ENCODE data around the gene G6PC1. TPM values are rescaled to one million over a fixed set of nuclear protein-coding genes. Genes with fewer than 3 reads are reported as not detected.

G6PC1 gene
- total and polyA plus RNA-seq, 2 of the 13 experiments (the other 11 are each of a cell fraction or from before 2014, with no cell fraction given), result 1.7 to 37.9 TPM

- TF ChIP-seq ZHX2 (IDR thresholded peaks at IDR 0.05; ENCODE audit: low read depth), result no peak
- no peak for TF ChIP-seq ZHX2 (CRISPR knock-in tag; IDR thresholded peaks at IDR 0.05; ENCODE audit: borderline replicate concordance)
- no peak for TF ChIP-seq ZNF713 (CRISPR knock-in tag; IDR thresholded peaks at IDR 0.05)
- TF ChIP-seq GFI1 (CRISPR knock-in tag; IDR thresholded peaks at IDR 0.05; ENCODE audit: borderline replicate concordance), result no peak
- TF ChIP-seq, protein P1, sequence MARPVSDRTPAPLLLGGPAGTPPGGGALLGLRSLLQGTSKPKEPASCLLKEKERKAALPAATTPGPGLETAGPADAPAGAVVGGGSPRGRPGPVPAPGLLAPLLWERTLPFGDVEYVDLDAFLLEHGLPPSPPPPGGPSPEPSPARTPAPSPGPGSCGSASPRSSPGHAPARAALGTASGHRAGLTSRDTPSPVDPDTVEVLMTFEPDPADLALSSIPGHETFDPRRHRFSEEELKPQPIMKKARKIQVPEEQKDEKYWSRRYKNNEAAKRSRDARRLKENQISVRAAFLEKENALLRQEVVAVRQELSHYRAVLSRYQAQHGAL (CRISPR knock-in tag; IDR thresholded peaks at IDR 0.05; ENCODE audit: not compliant biosample characterization), result no peak
- TF ChIP-seq, protein P2, sequence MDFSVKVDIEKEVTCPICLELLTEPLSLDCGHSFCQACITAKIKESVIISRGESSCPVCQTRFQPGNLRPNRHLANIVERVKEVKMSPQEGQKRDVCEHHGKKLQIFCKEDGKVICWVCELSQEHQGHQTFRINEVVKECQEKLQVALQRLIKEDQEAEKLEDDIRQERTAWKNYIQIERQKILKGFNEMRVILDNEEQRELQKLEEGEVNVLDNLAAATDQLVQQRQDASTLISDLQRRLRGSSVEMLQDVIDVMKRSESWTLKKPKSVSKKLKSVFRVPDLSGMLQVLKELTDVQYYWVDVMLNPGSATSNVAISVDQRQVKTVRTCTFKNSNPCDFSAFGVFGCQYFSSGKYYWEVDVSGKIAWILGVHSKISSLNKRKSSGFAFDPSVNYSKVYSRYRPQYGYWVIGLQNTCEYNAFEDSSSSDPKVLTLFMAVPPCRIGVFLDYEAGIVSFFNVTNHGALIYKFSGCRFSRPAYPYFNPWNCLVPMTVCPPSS (IDR thresholded peaks at IDR 0.05), result no peak
- peak; percentile 34 for TF ChIP-seq SP5 (CRISPR knock-in tag; IDR thresholded peaks at IDR 0.05; ENCODE audit: borderline replicate concordance, low read depth)
- TF ChIP-seq NR2F6 (IDR thresholded peaks at IDR 0.05), result peak; percentile 94
- peak; percentile 92 for TF ChIP-seq NR2F6 (CRISPR knock-in tag; IDR thresholded peaks at IDR 0.05)
- 0 out of 2 replicates have a peak, but pooled peaks have one; percentile 41 for TF ChIP-seq PBX2 (CRISPR knock-in tag; IDR thresholded peaks at IDR 0.05)
- TF ChIP-seq ZSCAN31 (CRISPR knock-in tag; IDR thresholded peaks at IDR 0.05; ENCODE audit: low read depth), result peak; percentile 83
- TF ChIP-seq GTF2F1 (IDR thresholded peaks at IDR 0.05; ENCODE audit: low read length), result no peak
- TF ChIP-seq SP4 (CRISPR knock-in tag; IDR thresholded peaks at IDR 0.05), result peak; percentile 44; the same call in 1 of the 2 replicates
- no peak for TF ChIP-seq EZH2 (conservative IDR thresholded peaks at IDR 0.05; ENCODE audit: low read depth, low read length)
- TF ChIP-seq KDM3A (CRISPR knock-in tag; IDR thresholded peaks at IDR 0.05; ENCODE audit: low read depth), result peak; percentile 85
- TF ChIP-seq MAF1 (CRISPR knock-in tag; IDR thresholded peaks at IDR 0.05; ENCODE audit: borderline replicate concordance), result no peak
- TF ChIP-seq, protein P3, sequence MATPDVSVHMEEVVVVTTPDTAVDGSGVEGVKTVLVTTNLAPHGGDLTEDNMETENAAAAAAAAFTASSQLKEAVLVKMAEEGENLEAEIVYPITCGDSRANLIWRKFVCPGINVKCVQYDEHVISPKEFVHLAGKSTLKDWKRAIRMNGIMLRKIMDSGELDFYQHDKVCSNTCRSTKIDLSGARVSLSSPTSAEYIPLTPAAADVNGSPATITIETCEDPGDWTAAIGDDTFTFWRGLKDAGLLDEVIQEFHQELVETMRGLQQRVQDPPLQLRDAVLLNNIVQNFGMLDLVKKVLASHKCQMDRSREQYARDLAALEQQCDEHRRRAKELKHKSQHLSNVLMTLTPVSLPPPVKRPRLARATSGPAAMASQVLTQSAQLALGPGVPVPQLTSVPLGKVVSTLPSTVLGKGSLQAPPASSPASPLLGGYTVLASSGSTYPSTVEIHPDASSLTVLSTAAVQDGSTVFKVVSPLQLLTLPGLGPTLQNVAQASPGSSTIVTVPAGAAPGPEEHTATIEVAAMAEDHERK (CRISPR knock-in tag; IDR thresholded peaks at IDR 0.05; ENCODE audit: low read depth), result 0 out of 2 replicates have a peak, but pooled peaks have one; percentile 28
These were observed 14.1 kb upstream of the G6PC1 start (continued) for GRCh38 chr17:42886283-42887176.

Data from HepG2 (cell line).